Limb (tissue), 2 donors: Measurements from ENCODE around the gene MYF5.
"Not testable (repeated sequence)": the region's sequence is repeated elsewhere in the genome, so short reads cannot be mapped to it uniquely, and the experiment has no call there.

Source experiments
- DNase-seq, 2 donors: peaks; one replicate each; pipeline ENCODE4 v3.0.0-alpha.2; 2016; ENCODE audit errors: extremely low spot score in 2 of 2

Gene MYF5

GRCh38 chr12:80716696-80717469 lies at the start of gene MYF5:
Gene MYF5, plus strand, starts transcription at chr12:80716912. Its CDS starts 152 bp downstream, at chr12:80717064.
- no peak for DNase-seq

GRCh38 chr12:80670214-80670613 lies 46.5 kb upstream of the MYF5 start:
- no peak for DNase-seq

- not testable (repeated sequence) for DNase-seq
Measured at GRCh38 chr12:80676042-80676636, 40.6 kb upstream of the MYF5 start.

DNA sequence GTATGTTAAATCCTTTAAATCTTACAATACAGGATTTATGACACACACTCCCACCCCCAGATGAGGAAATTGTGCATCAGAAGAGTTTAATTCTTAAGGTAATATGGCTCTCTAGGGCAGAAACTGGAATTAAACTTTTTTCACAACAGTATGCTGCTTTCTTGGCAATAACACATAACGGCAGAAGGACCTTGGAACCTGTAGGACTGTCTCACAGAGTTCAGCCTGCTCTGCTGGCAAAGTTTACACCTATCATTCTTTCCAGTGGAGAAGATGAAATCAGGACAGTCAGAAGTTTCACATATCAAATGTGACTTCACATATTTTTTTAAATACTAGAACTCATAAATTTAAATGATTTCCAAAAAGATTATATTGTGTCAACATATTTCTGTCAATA lies 39.9 kb upstream of the MYF5 start:
- DNase-seq, result no peak

DNA sequence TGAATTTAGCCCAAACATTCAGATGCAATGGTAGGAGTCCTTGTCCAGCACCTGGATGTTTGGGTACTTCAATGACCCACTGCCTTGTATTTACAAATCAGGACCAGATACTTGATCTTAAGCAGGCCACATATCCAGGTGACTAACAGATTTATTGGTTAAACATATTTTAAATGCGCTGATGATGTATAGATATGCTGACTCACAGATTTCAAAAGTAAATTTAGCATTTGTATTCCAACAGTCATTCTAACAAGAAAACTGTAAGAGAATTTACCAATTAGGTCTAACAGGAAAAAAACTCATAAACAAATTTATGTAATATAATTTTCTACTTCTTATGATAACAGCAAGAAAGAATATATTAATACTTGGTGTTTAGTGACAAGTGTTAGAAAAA lies 38.7 kb upstream of the MYF5 start:
- DNase-seq, result no peak

DNA sequence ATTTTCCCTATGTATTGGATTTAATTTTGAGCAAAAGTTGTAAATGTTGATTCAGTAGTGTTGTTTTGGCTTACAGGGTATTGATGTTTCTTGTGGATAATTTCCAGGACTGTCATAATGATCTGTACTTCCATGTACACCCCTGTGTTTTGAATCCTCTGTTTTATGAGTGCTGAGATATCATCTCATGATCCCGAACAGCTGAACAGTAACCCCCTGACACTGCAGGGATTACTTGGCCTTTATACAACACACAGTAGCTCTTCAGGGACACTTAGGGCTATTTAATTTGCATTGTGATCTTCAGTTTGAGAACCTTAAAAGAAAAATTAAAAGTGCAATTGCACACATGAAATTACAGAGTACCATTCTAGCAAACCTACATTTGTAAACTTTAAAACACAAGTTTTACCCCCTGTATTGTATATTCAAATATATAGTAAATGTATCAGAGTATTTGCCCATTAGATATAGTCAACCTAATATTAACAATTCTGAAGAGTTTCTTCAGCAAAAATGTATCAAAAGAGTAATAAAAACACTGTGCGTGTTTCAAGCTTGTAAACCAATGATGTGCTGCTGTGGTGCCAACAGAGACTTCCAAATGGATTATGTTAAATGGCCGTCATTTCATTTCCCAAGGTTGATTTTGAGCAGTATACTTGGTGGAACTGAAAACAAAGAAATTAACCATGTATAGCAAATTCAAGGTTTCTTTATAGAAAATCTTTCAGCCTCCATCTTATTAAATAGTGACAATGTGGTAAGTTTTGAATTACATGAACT lies 37.2 kb upstream of the MYF5 start:
- DNase-seq, result no peak

DNA sequence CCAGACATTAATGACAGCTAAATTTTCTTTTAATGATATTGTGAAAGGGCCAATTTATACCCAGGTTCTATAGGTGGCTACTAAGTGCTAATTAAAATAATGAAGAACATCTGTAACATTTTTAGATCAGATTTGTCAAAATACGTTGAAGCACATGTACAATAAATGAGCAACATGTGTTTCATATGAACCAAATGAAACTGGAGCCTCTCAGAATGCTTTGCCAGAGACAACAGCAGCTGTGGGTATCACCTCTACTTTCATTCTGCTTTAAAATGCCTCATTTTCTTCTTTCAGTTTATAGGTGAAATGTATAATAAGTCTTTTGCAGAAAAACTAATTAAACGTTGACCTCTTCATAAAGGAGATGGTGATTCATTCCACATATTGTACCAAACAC lies 35.4 kb upstream of the MYF5 start:
- peak in 1 of 2 donors; percentile 44 for DNase-seq

DNA sequence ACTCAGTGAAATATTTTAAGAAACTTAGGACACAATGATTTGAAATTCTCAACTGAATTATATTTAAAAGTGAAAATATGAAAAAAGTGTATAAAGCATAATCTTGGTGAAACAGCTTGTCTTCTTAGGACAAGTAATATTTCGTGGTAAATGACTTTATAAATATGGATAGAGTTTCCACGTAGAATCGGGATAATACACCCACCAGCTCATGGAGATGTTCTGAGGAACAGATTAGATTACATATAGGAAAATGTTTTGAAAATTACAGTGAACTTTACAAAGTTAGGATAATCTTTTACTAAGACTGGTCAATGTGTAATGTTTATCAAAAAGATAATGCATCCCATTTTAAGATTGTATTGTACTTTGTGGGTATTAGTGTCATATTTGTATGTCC lies 34.9 kb upstream of the MYF5 start:
- no peak for DNase-seq

GRCh38 chr12:80684077-80684495 lies 32.6 kb upstream of the MYF5 start:
- DNase-seq, result no peak

- DNase-seq, result no peak
Measured at GRCh38 chr12:80690090-80690489, 26.6 kb upstream of the MYF5 start.

DNA sequence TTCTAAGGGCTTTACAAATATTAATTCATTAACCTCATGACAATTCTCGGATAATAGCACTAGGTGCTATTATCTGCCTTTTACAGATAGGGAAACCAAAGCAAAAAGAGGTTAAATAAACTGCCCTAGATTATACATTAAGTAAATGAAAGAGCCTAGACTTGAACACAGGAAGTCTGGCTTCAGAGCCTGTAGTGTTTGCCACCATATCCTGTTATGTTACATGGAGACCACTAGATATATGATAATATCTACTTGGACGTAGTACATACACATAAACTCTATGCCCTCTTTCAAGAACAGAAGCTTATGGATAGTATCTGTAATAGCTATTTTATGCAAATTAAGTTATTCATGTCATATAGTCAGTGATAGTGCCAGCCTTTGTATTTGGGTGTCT lies 26.2 kb upstream of the MYF5 start:
- DNase-seq, result no peak

GRCh38 chr12:80692114-80692513 lies 24.6 kb upstream of the MYF5 start:
- no peak for DNase-seq

DNA sequence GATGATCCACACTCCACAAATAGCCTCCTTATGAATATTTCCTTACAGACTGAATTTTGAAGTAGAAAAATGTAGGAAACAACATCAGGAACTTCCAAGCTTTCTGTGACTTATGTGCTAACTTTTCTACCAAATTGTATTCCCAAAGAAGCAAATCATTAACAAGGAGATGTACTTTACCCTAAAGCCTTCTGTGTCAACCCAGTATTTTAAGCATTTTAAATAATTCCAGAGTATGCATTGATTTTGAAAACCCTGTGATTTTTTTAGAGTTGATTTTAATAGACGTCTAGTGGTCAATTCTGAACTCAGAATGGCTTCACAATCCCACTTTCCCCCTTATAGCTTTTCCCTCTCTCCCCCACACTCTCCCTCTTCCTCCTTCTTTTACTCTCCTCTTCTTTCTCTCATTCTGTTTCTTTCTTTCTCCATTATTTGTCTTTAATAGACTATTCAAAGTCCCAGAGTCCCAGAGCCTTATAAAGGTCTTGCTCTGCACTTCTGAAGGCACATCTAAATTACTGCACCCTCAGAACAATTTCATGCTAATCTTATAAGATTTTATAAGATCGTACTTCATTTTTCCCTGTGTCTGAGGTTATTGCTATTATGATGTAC lies 19.3 kb upstream of the MYF5 start:
- no peak for DNase-seq

DNA sequence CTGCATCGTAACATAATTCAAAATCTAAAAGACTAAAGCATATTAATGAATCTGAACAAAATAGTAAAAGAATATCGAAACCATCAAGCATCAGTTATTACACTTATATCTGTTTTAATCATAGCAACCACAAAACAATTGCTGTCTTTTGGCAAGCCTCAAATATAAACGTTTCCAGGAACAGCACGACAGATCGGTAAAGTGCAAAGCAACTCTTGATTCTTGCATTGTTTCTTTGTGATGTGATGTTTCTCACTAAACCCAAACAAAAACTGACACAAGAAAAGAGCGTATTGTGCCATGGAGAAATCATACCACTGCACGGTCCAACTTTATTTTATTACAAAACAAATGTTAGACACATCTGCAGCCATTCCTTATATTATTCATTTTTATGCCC lies 18.5 kb upstream of the MYF5 start:
- no peak for DNase-seq

DNA sequence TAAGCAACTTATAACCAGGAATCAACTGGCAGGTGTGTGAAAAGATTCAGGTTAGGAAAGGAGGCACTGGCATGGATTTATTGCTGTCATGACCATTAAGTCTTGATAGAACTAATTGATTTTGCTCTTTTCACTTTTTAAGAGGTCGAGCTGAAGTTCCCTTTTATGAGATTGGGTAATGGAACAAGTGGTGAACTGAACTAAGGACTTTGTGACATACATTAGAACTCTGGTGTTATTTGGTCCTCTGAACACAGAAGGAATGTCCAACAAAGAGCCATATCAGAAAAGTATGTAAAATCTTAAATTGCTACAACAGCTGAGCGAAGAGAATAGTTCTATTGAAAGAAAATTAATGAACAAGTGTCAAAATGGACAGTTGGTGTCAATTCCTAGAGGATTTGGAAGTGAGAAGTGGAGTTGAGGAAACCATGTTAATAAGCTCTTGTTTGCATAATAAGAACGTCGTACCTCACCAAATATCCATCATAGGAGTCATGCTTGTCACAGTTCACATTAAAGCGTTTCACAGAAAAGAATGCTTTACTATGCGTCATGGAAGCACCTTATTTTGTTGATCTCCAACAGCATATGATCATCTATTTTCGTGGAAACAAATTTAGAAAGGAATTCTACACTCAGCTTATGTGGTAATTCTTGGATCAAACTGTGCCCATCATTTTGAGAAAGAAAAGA lies 17.7 kb upstream of the MYF5 start:
- no peak for DNase-seq

DNA sequence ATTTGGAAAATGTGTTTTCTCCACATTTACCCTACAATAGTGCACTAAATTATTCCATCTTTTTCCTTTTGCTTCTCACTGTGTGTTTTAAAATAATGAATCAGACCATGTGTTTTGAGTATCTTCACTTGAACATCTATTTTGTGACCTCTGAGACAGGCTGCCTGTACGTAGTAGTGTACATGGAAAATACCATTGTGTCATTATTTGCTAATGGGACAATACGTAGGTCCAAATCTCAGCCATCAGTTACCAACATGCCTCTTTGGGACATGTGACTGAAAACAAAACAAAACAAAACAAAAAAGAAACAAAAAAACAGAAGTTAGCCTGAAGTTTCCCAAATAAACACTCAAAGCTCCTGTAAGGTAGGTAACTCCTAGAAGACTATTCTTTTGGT lies 16.4 kb upstream of the MYF5 start:
- no peak for DNase-seq

- DNase-seq, result no peak
Measured at GRCh38 chr12:80701388-80701787, 15.3 kb upstream of the MYF5 start.

DNA sequence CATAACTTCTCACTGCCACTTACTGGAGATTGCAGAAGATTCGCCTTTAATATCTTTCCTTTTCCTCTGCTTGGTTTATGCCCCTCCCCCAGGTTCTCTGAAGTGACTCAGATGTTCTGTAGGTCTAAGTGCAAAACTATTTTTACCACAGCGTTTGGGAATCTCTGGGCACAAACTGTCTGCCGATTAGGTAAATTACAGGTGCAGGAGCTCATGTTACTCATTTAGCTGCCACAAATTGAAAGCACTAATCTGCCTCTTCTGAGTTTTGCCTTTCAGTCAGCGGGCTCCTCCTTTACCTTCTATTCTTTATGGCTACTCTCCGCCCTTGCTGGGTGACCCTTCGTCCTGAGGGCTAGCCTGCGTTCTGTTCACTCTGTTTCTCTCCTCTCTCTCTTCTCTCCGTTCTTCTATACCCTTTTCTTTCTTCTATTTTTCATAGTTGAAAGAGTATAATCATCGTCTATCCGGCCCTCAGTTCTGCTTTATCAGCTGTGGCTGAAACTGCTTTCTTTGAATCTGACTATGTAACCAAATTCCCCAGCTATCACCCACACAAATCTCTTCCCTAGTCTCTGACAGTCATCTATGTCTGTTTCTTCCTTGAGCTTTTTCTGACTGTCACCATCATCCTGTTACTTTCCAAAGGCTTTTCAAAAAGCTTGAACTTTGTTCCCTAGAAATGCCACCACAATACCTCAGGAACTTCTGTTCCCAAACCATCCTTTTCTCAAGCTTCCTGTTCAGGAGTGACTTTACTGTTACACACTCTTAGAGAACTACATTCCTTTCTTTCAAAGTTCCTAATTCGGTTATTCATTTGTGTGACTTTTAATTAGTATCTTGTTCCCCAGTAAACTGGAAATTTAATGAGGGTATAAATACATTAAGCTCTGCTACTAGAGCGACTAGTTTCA lies 13.6 kb upstream of the MYF5 start:
- no peak for DNase-seq

GRCh38 chr12:80704420-80704819 lies 12.3 kb upstream of the MYF5 start:
- DNase-seq, result no peak

DNA sequence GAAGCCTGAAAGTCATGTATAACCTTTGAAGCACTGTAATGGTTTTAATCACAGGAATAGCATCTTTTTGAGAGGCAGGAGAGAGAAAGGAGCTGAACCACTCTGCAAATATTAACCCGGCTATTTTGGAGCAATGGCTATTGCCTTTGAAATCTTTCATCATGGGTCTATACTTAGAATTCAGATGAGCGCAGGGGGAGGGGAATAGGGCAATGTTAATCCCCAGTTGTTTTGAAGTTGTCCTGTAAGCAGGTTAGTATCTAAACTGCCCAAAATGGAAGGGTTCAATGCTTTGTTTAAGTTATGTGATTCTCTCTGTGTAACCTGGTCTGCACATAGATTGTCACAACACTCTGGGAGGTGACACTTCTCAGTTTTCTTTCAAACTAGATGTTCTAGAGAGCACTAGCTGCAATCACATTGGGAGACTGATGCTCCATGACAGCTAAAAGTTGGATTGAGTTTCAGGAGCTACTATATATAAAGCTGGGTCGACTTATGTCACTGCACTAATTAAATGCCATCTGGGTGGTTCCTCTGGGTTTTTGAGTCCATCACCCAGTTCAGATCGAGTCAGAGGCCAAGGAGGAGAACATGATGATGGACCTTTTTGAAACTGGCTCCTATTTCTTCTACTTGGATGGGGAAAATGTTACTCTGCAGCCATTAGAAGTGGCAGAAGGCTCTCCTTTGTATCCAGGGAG lies 9.4 kb upstream of the MYF5 start, which contains the start of gene MYF6:
Gene MYF6 (plus strand): TSS at position 509 of the 704 bp plus-strand sequence. CDS start 86 bp downstream, at position 595.
- no peak for DNase-seq
